IMR-90 (cell line): Measurements from ENCODE around the gene PLD1. TPM values are rescaled to one million over a fixed set of nuclear protein-coding genes. Genes with fewer than 3 reads are reported as not detected.

Experiments
- ATAC-seq: fragments of 200-7000 bp; cut with Tn5 transposase; 2 replicates; pipeline ENCODE4 v1.9.1; 2020; ENCODE audit warnings: low read depth, mild to moderate bottlenecking, moderate library complexity
- BruUV-seq: library from RNA; stranded (reverse); fragments of 400-500 nt; replicated peaks from 2 replicates; lab custom pipeline; 2021; lab: Mats Ljungman, UMichigan
- CTCF ChIA-PET: fragments of 300-600 bp; formaldehyde crosslinking; extraction: SDS; loops from one replicate; lab custom pipeline; 2021; ENCODE audit warnings: antibody characterized with exemption; lab: Yijun Ruan, JAX
- POLR2A ChIA-PET: fragments of 300-600 bp; sonication (Branson Sonifier 250); formaldehyde crosslinking; loops from one replicate; lab custom pipeline; 2022; ENCODE audit warnings: antibody characterized with exemption; ENCODE audit not compliant: unreplicated experiment; lab: Charles Lee
- DNase-seq: peaks from one replicate; pipeline ENCODE4 v3.0.0; 2013
- H2AFZ ChIP-seq: replicated peaks from 2 replicates; pipeline ENCODE3; 2013; ENCODE audit warnings: low read length, mild to moderate bottlenecking; ENCODE audit not compliant: poor library complexity
- H2AK5ac ChIP-seq: 2 replicates; pipeline ENCODE4 v1.6.1; 2013; ENCODE audit warnings: low read depth, low read length, inconsistent platforms
- H2AK9ac ChIP-seq: replicated peaks from 2 replicates; pipeline ENCODE3; 2013; ENCODE audit warnings: mild to moderate bottlenecking, low read depth, low read length, moderate library complexity; ENCODE audit not compliant: poor library complexity
- H2BK120ac ChIP-seq: 2 replicates; pipeline ENCODE4 v1.6.1; 2013; ENCODE audit warnings: low read depth, low read length, inconsistent platforms
- H2BK15ac ChIP-seq: 3 replicates; pipeline ENCODE4 v1.6.1; 2013; ENCODE audit warnings: low read depth, low read length, inconsistent platforms
- H2BK20ac ChIP-seq: 2 replicates; pipeline ENCODE4 v1.6.1; 2013; ENCODE audit warnings: low read depth, mild to moderate bottlenecking, inconsistent platforms, low read length, moderate library complexity
- H2BK5ac ChIP-seq: 2 replicates; pipeline ENCODE4 v1.6.1; 2013; ENCODE audit warnings: mild to moderate bottlenecking, low read depth, low read length, inconsistent platforms; ENCODE audit not compliant: poor library complexity, severe bottlenecking
- H3K14ac ChIP-seq: replicated peaks from 2 replicates; pipeline ENCODE4 v1.6.1; 2013; ENCODE audit warnings: low read depth, low read length, inconsistent platforms
- H3K18ac ChIP-seq: 2 replicates; pipeline ENCODE4 v1.6.1; 2013; ENCODE audit warnings: low read depth, low read length, control low read depth
- H3K23ac ChIP-seq: 2 replicates; pipeline ENCODE4 v1.6.1; 2013; ENCODE audit warnings: low read depth, low read length, inconsistent platforms
- H3K27ac ChIP-seq: 2 replicates; pipeline ENCODE4 v1.5.1; 2013; ENCODE audit warnings: mild to moderate bottlenecking, control low read depth, low read length; ENCODE audit not compliant: insufficient read depth
- H3K27me3 ChIP-seq: 2 replicates; pipeline ENCODE4 v1.6.1; 2013; ENCODE audit warnings: low read length; ENCODE audit not compliant: control insufficient read depth, insufficient read depth
- H3K36me3 ChIP-seq: 2 replicates; pipeline ENCODE4 v1.6.1; 2013; ENCODE audit warnings: low read length, mixed read lengths; ENCODE audit not compliant: control insufficient read depth, insufficient read depth
- H3K4ac ChIP-seq: 2 replicates; pipeline ENCODE4 v1.6.1; 2013; ENCODE audit warnings: low read depth, low read length, inconsistent platforms
- H3K4me1 ChIP-seq: 2 replicates; pipeline ENCODE4 v1.6.1; 2013; ENCODE audit warnings: low read length, mixed read lengths; ENCODE audit not compliant: control insufficient read depth, insufficient read depth
- H3K4me2 ChIP-seq: 2 replicates; pipeline ENCODE4 v1.6.1; 2013; ENCODE audit warnings: low read depth, mild to moderate bottlenecking, control low read depth, low read length, moderate library complexity
- H3K4me3 ChIP-seq: 2 replicates; pipeline ENCODE4 v1.5.1; 2013; ENCODE audit warnings: low read depth, mild to moderate bottlenecking, control low read depth, low read length, moderate library complexity; ENCODE audit not compliant: insufficient read depth
- H3K56ac ChIP-seq: 2 replicates; pipeline ENCODE4 v1.6.1; 2013; ENCODE audit warnings: low read length, inconsistent platforms; ENCODE audit not compliant: insufficient read depth; ENCODE audit errors: extremely low read depth
- H3K79me1 ChIP-seq, 2 experiments: 2 replicates each; pipeline ENCODE4 v1.6.1; 2013; ENCODE audit warnings: low read length in 2 of 2, inconsistent platforms in 1 of 2, low read depth in 1 of 2
- H3K9ac ChIP-seq: 2 replicates; pipeline ENCODE4 v1.6.1; 2013; ENCODE audit warnings: low read depth, low read length, control low read depth
- H3K9me1 ChIP-seq: 2 replicates; pipeline ENCODE4 v1.6.1; 2013; ENCODE audit warnings: low read length, inconsistent platforms; ENCODE audit not compliant: insufficient read depth
- H3K9me3 ChIP-seq: 2 replicates; pipeline ENCODE4 v1.6.1; 2013; ENCODE audit warnings: low read length; ENCODE audit not compliant: control insufficient read depth, insufficient read depth
- H4K20me1 ChIP-seq: 2 replicates; pipeline ENCODE4 v1.6.1; 2013; ENCODE audit warnings: low read length, inconsistent platforms; ENCODE audit not compliant: insufficient read depth
- H4K5ac ChIP-seq: 2 replicates; pipeline ENCODE4 v1.6.1; 2013; ENCODE audit warnings: mild to moderate bottlenecking, low read depth, low read length, control low read depth
- H4K8ac ChIP-seq, 2 experiments: 2 replicates each; pipeline ENCODE4 v1.6.1; 2013; ENCODE audit warnings: low read depth in 2 of 2, low read length in 2 of 2, control low read depth in 1 of 2, inconsistent platforms in 1 of 2
- H4K91ac ChIP-seq: 2 replicates; pipeline ENCODE4 v1.6.1; 2013; ENCODE audit warnings: low read depth, low read length, inconsistent platforms; ENCODE audit not compliant: insufficient read depth
- BHLHE40 ChIP-seq: fragments of 150-350 bp; IDR thresholded peaks from 2 replicates; pipeline ENCODE4 v1.6.1; 2016; ENCODE audit warnings: mild to moderate bottlenecking, low read depth, low read length
- CEBPB ChIP-seq: IDR thresholded peaks from 2 replicates; pipeline ENCODE4 v1.6.1; 2012; ENCODE audit warnings: low read depth, low read length, improper control_type of control experiment
- CHD1 ChIP-seq: IDR thresholded peaks from 2 replicates; pipeline ENCODE4 v1.6.1; 2012; ENCODE audit warnings: low read depth, low read length, improper control_type of control experiment
- CTCF ChIP-seq: conservative IDR thresholded peaks from 2 replicates; pipeline ENCODE4 v1.5.1; 2012; ENCODE audit warnings: mild to moderate bottlenecking, low read depth, low read length, improper control_type of control experiment
- ELK1 ChIP-seq: fragments of 150-350 bp; IDR thresholded peaks from 2 replicates; pipeline ENCODE4 v1.6.1; 2016; ENCODE audit warnings: low read depth, mild to moderate bottlenecking, low read length, moderate library complexity, borderline replicate concordance
- FOS ChIP-seq: fragments of 150-350 bp; IDR thresholded peaks from 2 replicates; pipeline ENCODE4 v1.6.1; 2016; ENCODE audit warnings: low read depth, low read length
- MAFK ChIP-seq: IDR thresholded peaks from 2 replicates; pipeline ENCODE4 v1.6.1; 2012; ENCODE audit warnings: low read depth, low read length, improper control_type of control experiment
- MAZ ChIP-seq: IDR thresholded peaks from 2 replicates; pipeline ENCODE4 v1.6.1; 2012; ENCODE audit warnings: low read depth, mild to moderate bottlenecking, low read length, improper control_type of control experiment, moderate library complexity, borderline replicate concordance
- MXI1 ChIP-seq: IDR thresholded peaks from 2 replicates; pipeline ENCODE4 v1.6.1; 2012; ENCODE audit warnings: low read depth, mild to moderate bottlenecking, low read length, moderate library complexity, borderline replicate concordance
- NFE2L2 ChIP-seq: fragments of 150-350 bp; IDR thresholded peaks from 2 replicates; pipeline ENCODE4 v1.6.1; 2016; ENCODE audit warnings: low read depth, mild to moderate bottlenecking, low read length
- POLR2A ChIP-seq: IDR thresholded peaks from 2 replicates; pipeline ENCODE4 v1.6.1; 2012; ENCODE audit warnings: mild to moderate bottlenecking, low read depth, low read length
- RAD21 ChIP-seq: IDR thresholded peaks from 2 replicates; pipeline ENCODE4 v1.6.1; 2012; ENCODE audit warnings: low read length, improper control_type of control experiment
- RCOR1 ChIP-seq: IDR thresholded peaks from 2 replicates; pipeline ENCODE4 v1.6.1; 2012; ENCODE audit warnings: mild to moderate bottlenecking, low read length, improper control_type of control experiment; ENCODE audit not compliant: insufficient replicate concordance
- RFX5 ChIP-seq: IDR thresholded peaks from 2 replicates; pipeline ENCODE4 v1.8.0; 2012; ENCODE audit warnings: low read depth, mild to moderate bottlenecking, low read length, moderate library complexity
- SMC3 ChIP-seq: fragments of 150-350 bp; IDR thresholded peaks from 2 replicates; pipeline ENCODE4 v1.6.1; 2016; ENCODE audit warnings: low read depth, mild to moderate bottlenecking, antibody characterized with exemption, low read length, moderate library complexity
- USF2 ChIP-seq: fragments of 150-350 bp; IDR thresholded peaks from 2 replicates; pipeline ENCODE4 v1.6.1; 2017; ENCODE audit warnings: mild to moderate bottlenecking, antibody characterized with exemption, low read length, low read depth
- whole genome bisulfite sequencing, 2 experiments: methylation state at CpG; one replicate each; pipeline versions ENCODE4 v1.1.5 to v1.1.7; 2013; ENCODE audit warnings: missing lambda C conversion rate in 2 of 2; ENCODE audit not compliant: insufficient read length in 1 of 2; ENCODE audit errors: extremely low coverage in 2 of 2; 5-methylcytosine and 5-hydroxymethylcytosine counted together
- dilution Hi-C: fragments of 300-500 bp; cut with HindIII; formaldehyde crosslinking; loops from one replicate; pipeline ENCODE4 v1.14.3; 2018; ENCODE audit warnings: low sequenced_read_pairs; ENCODE audit not compliant: unreplicated experiment
- in situ Hi-C: fragments of 300-500 bp; cut with MboI; formaldehyde crosslinking; loops from 3 replicates; pipeline ENCODE4 v1.14.3; 2019; ENCODE audit warnings: low sequenced_read_pairs, inconsistent platforms, mixed read lengths
- intact Hi-C: fragments of 100-400 bp; cut with micrococcal nuclease; formaldehyde crosslinking; loops from 2 replicates; pipeline ENCODE4 v1.10.0; 2022
- polyA plus RNA-seq, 3 experiments: library from polyadenylated mRNA; depleted of rRNA; stranded (reverse); fragments of >200 nt; gene quantifications; 2 replicates each; pipeline ENCODE4 v1.2.3, GENCODE V29; 2012; ENCODE audit warnings: low replicate concordance in 1 of 3
- total RNA-seq: library from RNA; depleted of rRNA; stranded (reverse); fragments of >200 nt; gene quantifications from 2 replicates; pipeline ENCODE4 v1.2.3, GENCODE V29; 2012

The PLD1 gene
- total and polyA plus RNA-seq, 2 of the 4 experiments (the other 2 are of a cell fraction): 3.3 to 9.7 TPM

GRCh38 chr3:171672538-171672937 lies 137.7 kb downstream of the PLD1 start:
- H4K5ac ChIP-seq: no peak overlapping the region
- no peak overlapping the region for H2AFZ ChIP-seq
- H3K4me2 ChIP-seq: no peak overlapping the region
- peaks cover 7% of the 10 kb centered on the region for H3K36me3 ChIP-seq
- H4K20me1 ChIP-seq: no peaks in the 10 kb centered on the region
- no peak overlapping the region for H2BK120ac ChIP-seq
- H3K9me3 ChIP-seq: no peaks in the 10 kb centered on the region
- H3K9ac ChIP-seq: no peak overlapping the region
- no peak overlapping the region for H3K4ac ChIP-seq
- no peak overlapping the region for H4K91ac ChIP-seq
- no peak overlapping the region for H2BK20ac ChIP-seq
- CTCF ChIA-PET: interaction anchor here (0.6 kb wide), 1 partner anchor 505 kb away, joined by 3 read pairs; no protein-coding TSS in a partner anchor
- H3K56ac ChIP-seq: no peak overlapping the region
- H3K4me3 ChIP-seq: no peak overlapping the region
- dilution Hi-C loops (no loop called here), in situ Hi-C loops (no loop called here), intact Hi-C loops (no loop called here)
- no peak overlapping the region for H3K14ac ChIP-seq
- H3K18ac ChIP-seq: no peak overlapping the region
- DNase-seq (no peak), ATAC-seq (no peak)
- no peak overlapping the region for H2BK5ac ChIP-seq
- WGBS, 2 experiments: no CpG with 5 or more reads among the region's 5 CpGs
- H3K9me1 ChIP-seq: no peaks in the 10 kb centered on the region
- no peak overlapping the region for H4K8ac ChIP-seq
- H2AK9ac ChIP-seq: no peak overlapping the region
- no peaks in the 10 kb centered on the region for H3K27me3 ChIP-seq
- H2AK5ac ChIP-seq: no peak overlapping the region
- no peak overlapping the region for H3K23ac ChIP-seq
- H3K4me1 ChIP-seq: no peaks in the 10 kb centered on the region
- no peak overlapping the region for H2BK15ac ChIP-seq
- POLR2A ChIA-PET: no interaction called here
- TF ChIP-seq ELK1: no peak
- no peak for TF ChIP-seq MAFK
- no peak for TF ChIP-seq CHD1
- TF ChIP-seq RAD21: no peak
- no peak for TF ChIP-seq USF2
- TF ChIP-seq MAZ: no peak
- TF ChIP-seq SMC3: no peak
- no peak for TF ChIP-seq POLR2A
- no peak for TF ChIP-seq RCOR1
- no peak for TF ChIP-seq NFE2L2
- no peak for TF ChIP-seq BHLHE40
- no peak for TF ChIP-seq FOS
- no peak for TF ChIP-seq CTCF
- TF ChIP-seq RFX5: no peak
- TF ChIP-seq CEBPB: no peak
- no peak for TF ChIP-seq MXI1
- no peak overlapping the region for H3K27ac ChIP-seq
- no peaks in the 10 kb centered on the region for H3K79me1 ChIP-seq
- BruUV-seq: no TSS peak
